K562 (cell line): ENCODE results near the gene GAS2L1. TPM values are rescaled to one million over a fixed set of nuclear protein-coding genes. Genes with fewer than 3 reads are reported as not detected.

Experiments
- ATAC-seq: fragments of 200-7000 bp; cut with Tn5 transposase; 3 replicates; pipeline ENCODE4 v1.9.1; 2020; ENCODE audit warnings: moderate library complexity
- BruUV-seq: library from RNA; stranded (reverse); fragments of 400-500 nt; replicated peaks from 2 replicates; lab custom pipeline; 2021; lab: Mats Ljungman, UMichigan
- CTCF ChIA-PET: fragments of 300-600 bp; formaldehyde crosslinking; extraction: SDS; loops from one replicate; lab custom pipeline; 2021; ENCODE audit warnings: low intra/inter-chr PET ratio; lab: Yijun Ruan, JAX
- POLR2A ChIA-PET: fragments of 300-600, 350-650 bp; sonication (Branson Sonifier 250); formaldehyde crosslinking; extraction: SDS; loops from one replicate; lab custom pipeline; 2021; ENCODE audit warnings: antibody characterized with exemption, inconsistent platforms; lab: Yijun Ruan, JAX
- DNase-seq, 4 experiments: peaks; one replicate each; pipeline versions ENCODE4 v3.0.0 to v3.0.0-alpha.2; 2011 to 2018; ENCODE audit warnings: low spot score in 3 of 4, mixed read lengths in 3 of 4; ENCODE audit errors: extremely low read depth in 1 of 4
- FAIRE-seq: peaks from 2 replicates; lab custom pipeline; 2011; peaks lifted over from hg19 to GRCh38; lab: Jason Lieb, UNC
- H2AFZ ChIP-seq: 2 replicates; pipeline ENCODE4 v1.6.0; 2011; ENCODE audit warnings: low read depth, low read length, control low read depth, inconsistent platforms
- H3K27ac ChIP-seq: fragments of 200-600 bp; 3 replicates; pipeline ENCODE4 v1.8.0; 2011; ENCODE audit warnings: low read depth, mild to moderate bottlenecking, control low read depth, inconsistent platforms, low read length, moderate library complexity, mixed read lengths; ENCODE audit errors: extremely low read depth
- H3K27me3 ChIP-seq, 2 experiments: fragments of 300-600 bp in 1 of 2; 2 replicates in 1 of 2; 3 replicates in 1 of 2; pipeline versions ENCODE4 v1.6.0 to v1.8.0; 2011; ENCODE audit warnings: inconsistent platforms in 2 of 2, low read length in 2 of 2, mild to moderate bottlenecking in 1 of 2, mixed read lengths in 1 of 2, moderate library complexity in 1 of 2; ENCODE audit not compliant: control insufficient read depth in 2 of 2, insufficient read depth in 2 of 2
- H3K36me3 ChIP-seq: fragments of 300-600 bp; 3 replicates; pipeline ENCODE4 v1.8.0; 2011; ENCODE audit warnings: mild to moderate bottlenecking, low read length, inconsistent platforms; ENCODE audit not compliant: control insufficient read depth, insufficient read depth
- H3K4me1 ChIP-seq, 2 experiments: fragments of 200-600 bp in 1 of 2; replicated peaks in 1 of 2; 2 replicates in 1 of 2; 3 replicates in 1 of 2; pipeline versions ENCODE4 v1.5.1 to v1.8.0; 2011; ENCODE audit warnings: inconsistent platforms in 2 of 2, low read length in 2 of 2, mild to moderate bottlenecking in 1 of 2, mixed read lengths in 1 of 2, moderate library complexity in 1 of 2; ENCODE audit not compliant: control insufficient read depth in 2 of 2, insufficient read depth in 2 of 2
- H3K4me2 ChIP-seq: 2 replicates; pipeline ENCODE4 v1.6.1; 2011; ENCODE audit warnings: low read length, control low read depth, inconsistent platforms, mixed read lengths; ENCODE audit not compliant: insufficient read depth
- H3K4me3 ChIP-seq: fragments of 200-600 bp; sonication (generic), shearing (Covaris generic); 2 replicates; pipeline ENCODE4 v1.5.1; 2016; ENCODE audit warnings: control low read depth, inconsistent platforms
- H3K79me2 ChIP-seq: fragments of 200-600 bp; 3 replicates; pipeline ENCODE4 v1.8.0; 2011; ENCODE audit warnings: low read length, inconsistent platforms; ENCODE audit not compliant: control insufficient read depth, insufficient read depth
- H3K9ac ChIP-seq, 2 experiments: 2 replicates each; pipeline versions ENCODE4 v1.6.0 to v1.6.1; 2011; ENCODE audit warnings: low read depth in 2 of 2, low read length in 2 of 2, control low read depth in 1 of 2, inconsistent platforms in 1 of 2, mild to moderate bottlenecking in 1 of 2, mixed read lengths in 1 of 2; ENCODE audit not compliant: insufficient read depth in 1 of 2
- H3K9me1 ChIP-seq: one replicate; pipeline ENCODE4 v1.6.0; 2011; ENCODE audit warnings: inconsistent platforms, mild to moderate bottlenecking, low read length, moderate library complexity; ENCODE audit not compliant: control insufficient read depth, insufficient read depth
- H3K9me3 ChIP-seq: replicated peaks from 2 replicates; pipeline ENCODE4 v1.5.1; 2011; ENCODE audit warnings: low read depth, low read length, inconsistent platforms; ENCODE audit not compliant: control insufficient read depth, insufficient read depth
- H4K20me1 ChIP-seq: replicated peaks from 2 replicates; pipeline ENCODE4 v1.6.1; 2011; ENCODE audit warnings: low read length, inconsistent platforms, mixed read lengths; ENCODE audit not compliant: control insufficient read depth, insufficient read depth
- ADNP ChIP-seq: fragments of 200-800 bp; sonication (Bioruptor generic); IDR thresholded peaks from 2 replicates; pipeline ENCODE4 v1.6.1; 2016; ENCODE audit warnings: missing genetic modification characterization, missing compliant biosample characterization
- HSF4 ChIP-seq: fragments of 250-450 bp; sonication (Bioruptor Pico); IDR thresholded peaks from 2 replicates; pipeline ENCODE4 v2.1.2; 2022; ENCODE audit warnings: mild to moderate bottlenecking, moderate library complexity, borderline replicate concordance
- MLLT1 ChIP-seq, 2 experiments: fragments of 450-650 bp; IDR thresholded peaks; 2 replicates each; pipeline ENCODE4 v1.6.1; 2016
- RERE ChIP-seq: sonication (generic); formaldehyde crosslinking; IDR thresholded peaks from 2 replicates; pipeline ENCODE4 v1.8.0; 2023; ENCODE audit warnings: missing genetic modification reagents, mild to moderate bottlenecking, borderline replicate concordance
- SIX5 ChIP-seq, 2 experiments: IDR thresholded peaks; 2 replicates each; pipeline ENCODE4 v1.6.1; 2011; ENCODE audit warnings: low read length in 2 of 2, borderline replicate concordance in 1 of 2, low read depth in 1 of 2, mild to moderate bottlenecking in 1 of 2, moderate library complexity in 1 of 2; ENCODE audit not compliant: insufficient read depth in 1 of 2
- WGBS: fragments of 100-300 bp; shearing (Covaris generic); methylation state at CpG from one replicate; pipeline ENCODE4 v1.1.6; 2016; ENCODE audit warnings: low coverage, mixed read lengths; ENCODE audit not compliant: insufficient coverage; ENCODE audit errors: missing lambda C conversion rate; 5-methylcytosine and 5-hydroxymethylcytosine counted together
- in situ Hi-C: fragments of 300-500 bp; cut with MboI; formaldehyde crosslinking; loops from 4 replicates; pipeline ENCODE4 v1.15.0; 2018; ENCODE audit warnings: inconsistent platforms, mixed read lengths
- intact Hi-C: fragments of 100-400 bp; cut with micrococcal nuclease; formaldehyde crosslinking; loops from 2 replicates; pipeline ENCODE4 v1.14.2; 2022
- polyA plus RNA-seq, 8 experiments: library from polyadenylated mRNA; depleted of rRNA in 4 of 8; stranded (reverse) in 5 of 8; unstranded in 3 of 8; fragments of >200 nt; fragmentation: Nextera tagmentation in 2 of 8; fragmentation: Illumina TruSeq in 1 of 8; extraction: Ambion mirVana in 2 of 8; extraction: Trizol in 1 of 8; gene quantifications; 2 replicates each; pipeline versions ENCODE4 v1.2.1 to v1.2.3, GENCODE V29; 2011 to 2014; ENCODE audit warnings: inconsistent platforms in 1 of 8, missing spikeins in 1 of 8
- total RNA-seq, 7 experiments: library from RNA; depleted of rRNA in 6 of 7; stranded (reverse); fragments of >200 nt in 6 of 7; fragmentation: Illumina TruSeq in 2 of 7; extraction: Trizol in 2 of 7; gene quantifications; 2 replicates each; pipeline versions ENCODE4 v1.2.1 to v1.2.3, GENCODE V29; 2011 to 2021; ENCODE audit warnings: low replicate concordance in 1 of 7

Gene GAS2L1
- total and polyA plus RNA-seq, 9 of the 15 experiments (the other 6 are each of a cell fraction or from before 2014, with no cell fraction given): 0.56 to 19.7 (median 3.2) TPM

- ATAC-seq (no peak), DNase-seq (no peak), FAIRE-seq (no peak)
- in situ Hi-C loops: no loop called here
- intact Hi-C loops: no loop called here
- Histone ChIP-seq H3K36me3 (peaks cover 8% of the 10 kb centered on the region; the same call in 1 of the 3 replicates), H4K20me1 (no peaks in the 10 kb centered on the region; the same call in 1 of the 2 replicates), H3K79me2 (peaks cover 18% of the 10 kb centered on the region), H3K27me3 (no peaks in the 10 kb centered on the region), H3K9ac (peak overlapping the region in 1 of 2 experiments; percentile 37; a peak in 1 of 4 replicates), H3K4me3 (no peak overlapping the region), H3K9me3 (no peaks in the 10 kb centered on the region), H3K9me1 (no peaks in the 10 kb centered on the region), H3K4me1 (peaks cover 20 to 86% of the 10 kb centered on the region in 2 experiments), H2AFZ (peak overlapping the region; percentile 72), H3K4me2 (peak overlapping the region; percentile 81; the same call in 1 of the 2 replicates), H3K27ac (peak overlapping the region; percentile 53; the same call in 1 of the 3 replicates)
- no TSS peak for BruUV-seq
- CTCF ChIA-PET: no interaction called here
- TF ChIP-seq ADNP: peak; percentile 66
- no peak for TF ChIP-seq RERE (CRISPR knock-in tag)
- 0 out of 4 replicates have a peak, but pooled peaks of 1 of the 2 experiments have one; percentile 22 for TF ChIP-seq MLLT1 (IDR thresholded peaks at IDR 0.05)
- no peak for TF ChIP-seq SIX5 (IDR thresholded peaks at IDR 0.05; ENCODE audit: borderline replicate concordance in 1 of 2, insufficient read depth in 1 of 2, low read depth in 1 of 2, low read length in 2 of 2)
- no peak for TF ChIP-seq HSF4 (CRISPR knock-in tag)
- WGBS: 48% methylated on average over 5 of the region's 7 CpGs
- POLR2A ChIA-PET: interaction anchor here (0.6 to 1.2 kb wide), 3 partner anchors 13 to 496 kb away, joined by 3 to 4 read pairs (median 3); no protein-coding TSS in a partner anchor
Observed at GRCh38 chr22:29305836-29306174, 645 bp upstream of the GAS2L1 start.
